HL-60 (cell line): ENCODE measurements around the gene ZNF341.

Experiments
- GABPA ChIP-seq: IDR thresholded peaks from 2 replicates; pipeline ENCODE4 v1.6.1; 2012; ENCODE audit warnings: low read depth
- POLR2AphosphoS5 ChIP-seq: IDR thresholded peaks from 2 replicates; pipeline ENCODE4 v1.6.1; 2012; ENCODE audit warnings: low read depth
- SPI1 ChIP-seq: IDR thresholded peaks from 2 replicates; pipeline ENCODE4 v1.6.1; 2012; ENCODE audit warnings: low read depth, mild to moderate bottlenecking, borderline replicate concordance
- TF ChIP-seq, protein P1 (sequence below): IDR thresholded peaks from one replicate; pipeline ENCODE4 v1.5.1; 2011; ENCODE audit warnings: low read length, control low read depth, inconsistent platforms; ENCODE audit not compliant: insufficient read depth

DNA sequence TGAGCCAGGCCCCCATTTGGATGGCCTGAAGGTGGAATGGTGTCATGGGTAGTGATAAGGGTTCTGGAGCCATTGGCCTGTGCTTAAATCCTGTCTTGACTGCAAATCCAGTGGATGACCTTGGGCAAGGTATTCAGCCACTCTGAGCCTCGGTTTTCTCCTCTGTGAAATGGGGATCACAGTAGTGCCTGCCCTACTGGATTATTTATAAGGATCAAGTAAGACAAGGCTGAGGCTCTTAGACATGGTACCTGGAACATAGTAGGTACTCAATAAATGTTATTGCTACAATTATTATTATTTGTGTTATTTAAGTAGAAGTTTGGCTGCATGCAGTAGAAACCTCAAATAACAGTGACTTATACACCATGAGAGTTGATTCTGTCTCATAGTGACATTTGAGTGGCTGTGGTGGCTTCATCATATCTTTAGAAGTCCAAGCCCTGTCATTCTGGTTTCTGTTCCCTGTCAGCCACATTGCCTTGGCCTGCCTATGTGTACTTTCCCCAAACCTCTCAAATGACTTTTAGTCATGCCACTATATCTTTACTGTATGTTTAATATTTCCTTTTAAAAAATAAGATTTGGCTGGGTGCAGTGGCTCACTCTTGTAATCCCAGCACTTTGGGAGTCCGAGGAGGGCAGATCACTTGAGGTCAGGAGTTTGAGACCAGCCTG is 41.8 kb downstream of the ZNF341 start:
- TF ChIP-seq, protein P1, sequence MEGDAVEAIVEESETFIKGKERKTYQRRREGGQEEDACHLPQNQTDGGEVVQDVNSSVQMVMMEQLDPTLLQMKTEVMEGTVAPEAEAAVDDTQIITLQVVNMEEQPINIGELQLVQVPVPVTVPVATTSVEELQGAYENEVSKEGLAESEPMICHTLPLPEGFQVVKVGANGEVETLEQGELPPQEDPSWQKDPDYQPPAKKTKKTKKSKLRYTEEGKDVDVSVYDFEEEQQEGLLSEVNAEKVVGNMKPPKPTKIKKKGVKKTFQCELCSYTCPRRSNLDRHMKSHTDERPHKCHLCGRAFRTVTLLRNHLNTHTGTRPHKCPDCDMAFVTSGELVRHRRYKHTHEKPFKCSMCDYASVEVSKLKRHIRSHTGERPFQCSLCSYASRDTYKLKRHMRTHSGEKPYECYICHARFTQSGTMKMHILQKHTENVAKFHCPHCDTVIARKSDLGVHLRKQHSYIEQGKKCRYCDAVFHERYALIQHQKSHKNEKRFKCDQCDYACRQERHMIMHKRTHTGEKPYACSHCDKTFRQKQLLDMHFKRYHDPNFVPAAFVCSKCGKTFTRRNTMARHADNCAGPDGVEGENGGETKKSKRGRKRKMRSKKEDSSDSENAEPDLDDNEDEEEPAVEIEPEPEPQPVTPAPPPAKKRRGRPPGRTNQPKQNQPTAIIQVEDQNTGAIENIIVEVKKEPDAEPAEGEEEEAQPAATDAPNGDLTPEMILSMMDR = no peak
- no peak for TF ChIP-seq POLR2AphosphoS5
- no peak for TF ChIP-seq GABPA
- TF ChIP-seq SPI1 = no peak
